HepG2 (cell line): ENCODE measurements around the gene HOXD4. TPM values are rescaled to one million over a fixed set of nuclear protein-coding genes. Genes with fewer than 3 reads are reported as not detected.
A peak's percentile ranks its signal among the peaks of the same experiment; 100 is the strongest.

Experiments used
- ATAC-seq: fragments of 200-7000 bp; cut with Tn5 transposase; 3 replicates; pipeline ENCODE4 v1.9.1; 2020; ENCODE audit warnings: mild to moderate bottlenecking, moderate library complexity
- BruUV-seq: library from RNA; stranded (reverse); fragments of 400-500 nt; replicated peaks from 2 replicates; lab custom pipeline; 2021; lab: Mats Ljungman, UMichigan
- CTCF ChIA-PET: fragments of 300-600 bp; formaldehyde crosslinking; extraction: SDS; loops from one replicate; lab custom pipeline; 2021; ENCODE audit warnings: low total read pairs, inconsistent platforms, low intra/inter-chr PET ratio; lab: Yijun Ruan, JAX
- POLR2A ChIA-PET: fragments of 350-600 bp; sonication (Branson Sonifier 250); formaldehyde crosslinking; loops from one replicate; lab custom pipeline; 2020; ENCODE audit warnings: antibody characterized with exemption, inconsistent platforms; lab: Yijun Ruan, JAX
- DNase-seq: peaks from one replicate; pipeline ENCODE4 v3.0.0-alpha.2; 2015; ENCODE audit warnings: low spot score
- FAIRE-seq: peaks from 3 replicates; lab custom pipeline; 2011; peaks lifted over from hg19 to GRCh38; lab: Jason Lieb, UNC
- H2AFZ ChIP-seq: one replicate; pipeline ENCODE4 v1.6.1; 2011; ENCODE audit warnings: low read length, inconsistent platforms
- H3K27ac ChIP-seq: fragments of 300-600 bp; 3 replicates; pipeline ENCODE4 v1.8.0; 2011; ENCODE audit warnings: mixed run types, mild to moderate bottlenecking, mixed read lengths, low read length, inconsistent platforms; ENCODE audit not compliant: insufficient read depth; ENCODE audit errors: extremely low read length
- H3K27me3 ChIP-seq, 2 experiments: fragments of 200-600 bp in 1 of 2; 2 replicates in 1 of 2; 3 replicates in 1 of 2; pipeline versions ENCODE4 v1.6.0 to v1.8.0; 2011; ENCODE audit warnings: low read length in 2 of 2, mild to moderate bottlenecking in 2 of 2, moderate library complexity in 2 of 2, inconsistent platforms in 1 of 2; ENCODE audit not compliant: insufficient read depth in 2 of 2, control insufficient read depth in 1 of 2
- H3K36me3 ChIP-seq, 2 experiments: fragments of 200-600 bp in 1 of 2; replicated peaks in 1 of 2; 2 replicates in 1 of 2; 3 replicates in 1 of 2; pipeline versions ENCODE4 v1.5.1 to v1.8.0; 2011; ENCODE audit warnings: low read length in 2 of 2, inconsistent platforms in 1 of 2; ENCODE audit not compliant: insufficient read depth in 2 of 2, control insufficient read depth in 1 of 2
- H3K4me1 ChIP-seq: 2 replicates; pipeline ENCODE4 v1.5.1; 2012; ENCODE audit warnings: low read length, inconsistent platforms; ENCODE audit not compliant: insufficient read depth
- H3K4me2 ChIP-seq: 2 replicates; pipeline ENCODE4 v1.6.0; 2011; ENCODE audit warnings: low read depth, low read length, inconsistent platforms
- H3K4me3 ChIP-seq, 3 experiments: fragments of 200-600 bp in 1 of 3; sonication (generic), shearing (Covaris generic) in 1 of 3; replicated peaks in 1 of 3; 2 replicates each; pipeline ENCODE4 v1.5.1; 2011 to 2016; ENCODE audit warnings: low read length in 3 of 3, inconsistent platforms in 2 of 3, low read depth in 2 of 3, mild to moderate bottlenecking in 2 of 3, control low read depth in 1 of 3, mixed read lengths in 1 of 3; ENCODE audit not compliant: insufficient read depth in 1 of 3
- H3K79me2 ChIP-seq: one replicate; pipeline ENCODE4 v1.6.1; 2011; ENCODE audit warnings: low read length, inconsistent platforms; ENCODE audit not compliant: insufficient read depth
- H3K9ac ChIP-seq: 2 replicates; pipeline ENCODE4 v1.6.0; 2011; ENCODE audit warnings: mild to moderate bottlenecking, low read depth, low read length, inconsistent platforms; ENCODE audit not compliant: insufficient read depth
- H3K9me3 ChIP-seq: 2 replicates; pipeline ENCODE4 v1.5.1; 2012; ENCODE audit warnings: mild to moderate bottlenecking, low read length
- H4K20me1 ChIP-seq: 2 replicates; pipeline ENCODE4 v1.6.0; 2011; ENCODE audit warnings: inconsistent platforms, mild to moderate bottlenecking, low read length, moderate library complexity; ENCODE audit not compliant: insufficient read depth
- EZH2 ChIP-seq: conservative IDR thresholded peaks from 2 replicates; pipeline ENCODE4 v1.6.1; 2012; ENCODE audit warnings: mild to moderate bottlenecking, low read depth, low read length, moderate library complexity
- MAFK ChIP-seq, 2 experiments: IDR thresholded peaks in 1 of 2; conservative IDR thresholded peaks in 1 of 2; 2 replicates each; pipeline ENCODE4 v1.6.1; 2011; ENCODE audit warnings: improper control_type of control experiment in 2 of 2, low read length in 2 of 2
- POLR2A ChIP-seq, 2 experiments: IDR thresholded peaks; 2 replicates each; pipeline ENCODE4 v1.6.1; 2011; ENCODE audit warnings: low read depth in 2 of 2, low read length in 2 of 2, mild to moderate bottlenecking in 1 of 2, moderate library complexity in 1 of 2; ENCODE audit not compliant: insufficient read depth in 1 of 2
- RAD21 ChIP-seq: fragments of 450-650 bp; formaldehyde crosslinking; IDR thresholded peaks from 2 replicates; pipeline ENCODE4 v1.5.0; 2020; ENCODE audit warnings: mild to moderate bottlenecking
- ZNF501 ChIP-seq: sonication (generic); formaldehyde crosslinking; IDR thresholded peaks from 2 replicates; pipeline ENCODE4 v1.5.1; 2020; ENCODE audit warnings: mild to moderate bottlenecking, moderate library complexity, missing genetic modification reagents
- ZNF572 ChIP-seq: sonication (generic); formaldehyde crosslinking; IDR thresholded peaks from 2 replicates; pipeline ENCODE4 v1.5.1; 2020; ENCODE audit warnings: mild to moderate bottlenecking, missing genetic modification reagents
- WGBS: methylation state at CpG from one replicate; pipeline ENCODE4 v1.1.6; 2017; ENCODE audit warnings: low lambda C conversion rate; 5-methylcytosine and 5-hydroxymethylcytosine counted together
- in situ Hi-C: cut with HindIII; loops from 2 replicates; pipeline ENCODE4 v1.10.0; 2017; ENCODE audit warnings: low pct_unique_long_range_greater_than_20kb; ENCODE audit not compliant: extremely low pct_ligation_motif_present
- intact Hi-C: fragments of 100-400 bp; cut with micrococcal nuclease; formaldehyde crosslinking; loops from one replicate; pipeline ENCODE4 v1.10.0; 2022; ENCODE audit not compliant: unreplicated experiment
- polyA plus RNA-seq, 8 experiments: library from polyadenylated mRNA; depleted of rRNA in 3 of 8; stranded (reverse) in 7 of 8; unstranded in 1 of 8; fragments of >200 nt; fragmentation: Illumina TruSeq in 4 of 8; extraction: Trizol in 4 of 8; gene quantifications; 2 replicates each; pipeline versions ENCODE4 v1.2.1 to v1.2.3, GENCODE V29; 2011 to 2016; ENCODE audit warnings: low read depth in 4 of 8, missing spikeins in 1 of 8, mixed read lengths in 1 of 8; ENCODE audit not compliant: insufficient read depth in 1 of 8
- total RNA-seq, 5 experiments: library from RNA; depleted of rRNA; stranded (reverse); fragments of >200 nt; fragmentation: Illumina TruSeq; extraction: Trizol; gene quantifications; 2 replicates each; pipeline ENCODE4 v1.2.3, GENCODE V29; 2016; ENCODE audit warnings: low read depth in 1 of 5
- TF ChIP-seq, protein P1 (sequence below), 2 experiments: IDR thresholded peaks; 2 replicates each; pipeline ENCODE4 v1.6.1; 2011 to 2012; ENCODE audit warnings: low read length in 2 of 2, borderline replicate concordance in 1 of 2, low read depth in 1 of 2, mild to moderate bottlenecking in 1 of 2, moderate library complexity in 1 of 2
- TF ChIP-seq, protein P2 (sequence below), 2 experiments: sonication (generic) in 1 of 2; formaldehyde crosslinking in 1 of 2; IDR thresholded peaks; 2 replicates each; pipeline versions ENCODE4 v1.4.0 to v1.6.1; 2016 to 2020; ENCODE audit warnings: borderline replicate concordance in 1 of 2, low read depth in 1 of 2, mild to moderate bottlenecking in 1 of 2, missing genetic modification reagents in 1 of 2

Gene HOXD4
- total and polyA plus RNA-seq, 2 of the 13 experiments (the other 11 are each of a cell fraction or from before 2014, with no cell fraction given) = not detected

DNA sequence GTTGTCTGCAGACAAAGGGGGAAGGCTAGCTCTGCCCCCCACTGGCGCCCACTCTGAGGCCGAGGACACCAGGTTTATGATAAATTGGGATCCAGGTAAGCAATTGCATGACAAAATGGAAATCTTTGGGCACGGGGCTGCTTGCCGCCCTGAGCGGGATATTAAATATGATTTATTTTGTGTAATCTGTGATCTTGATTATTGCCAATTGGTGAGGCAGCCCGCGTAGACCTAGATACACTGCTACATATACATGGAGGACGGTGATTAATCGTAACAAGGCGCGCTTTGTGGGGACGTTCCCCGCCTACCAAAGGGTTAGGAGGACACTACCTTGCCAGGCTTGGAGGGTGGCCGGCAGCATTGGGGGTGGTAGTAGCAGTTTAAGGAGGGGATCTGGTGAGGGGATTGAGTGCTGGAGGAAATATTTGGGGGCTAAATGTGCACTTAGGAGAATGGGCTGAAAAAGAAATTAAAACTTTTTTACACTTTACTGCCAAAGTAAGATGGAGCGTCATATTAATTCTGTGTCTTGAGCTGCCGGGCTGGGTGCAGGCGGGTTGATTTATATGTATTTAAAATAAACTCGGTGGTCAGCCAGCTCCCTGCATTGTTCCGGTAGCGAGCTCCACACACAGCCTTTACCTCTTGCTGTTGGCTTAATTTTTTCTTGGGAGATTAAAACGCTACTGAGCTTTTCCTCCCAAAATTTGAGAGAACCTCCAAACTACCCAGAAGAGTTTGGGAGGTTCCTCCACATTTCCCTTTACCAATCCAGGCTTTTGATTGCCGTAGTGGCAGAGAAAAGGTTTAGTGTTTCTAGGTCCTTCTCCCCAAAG lies 9.9 kb downstream of the HOXD4 start (continued):
- TF ChIP-seq, protein P1, sequence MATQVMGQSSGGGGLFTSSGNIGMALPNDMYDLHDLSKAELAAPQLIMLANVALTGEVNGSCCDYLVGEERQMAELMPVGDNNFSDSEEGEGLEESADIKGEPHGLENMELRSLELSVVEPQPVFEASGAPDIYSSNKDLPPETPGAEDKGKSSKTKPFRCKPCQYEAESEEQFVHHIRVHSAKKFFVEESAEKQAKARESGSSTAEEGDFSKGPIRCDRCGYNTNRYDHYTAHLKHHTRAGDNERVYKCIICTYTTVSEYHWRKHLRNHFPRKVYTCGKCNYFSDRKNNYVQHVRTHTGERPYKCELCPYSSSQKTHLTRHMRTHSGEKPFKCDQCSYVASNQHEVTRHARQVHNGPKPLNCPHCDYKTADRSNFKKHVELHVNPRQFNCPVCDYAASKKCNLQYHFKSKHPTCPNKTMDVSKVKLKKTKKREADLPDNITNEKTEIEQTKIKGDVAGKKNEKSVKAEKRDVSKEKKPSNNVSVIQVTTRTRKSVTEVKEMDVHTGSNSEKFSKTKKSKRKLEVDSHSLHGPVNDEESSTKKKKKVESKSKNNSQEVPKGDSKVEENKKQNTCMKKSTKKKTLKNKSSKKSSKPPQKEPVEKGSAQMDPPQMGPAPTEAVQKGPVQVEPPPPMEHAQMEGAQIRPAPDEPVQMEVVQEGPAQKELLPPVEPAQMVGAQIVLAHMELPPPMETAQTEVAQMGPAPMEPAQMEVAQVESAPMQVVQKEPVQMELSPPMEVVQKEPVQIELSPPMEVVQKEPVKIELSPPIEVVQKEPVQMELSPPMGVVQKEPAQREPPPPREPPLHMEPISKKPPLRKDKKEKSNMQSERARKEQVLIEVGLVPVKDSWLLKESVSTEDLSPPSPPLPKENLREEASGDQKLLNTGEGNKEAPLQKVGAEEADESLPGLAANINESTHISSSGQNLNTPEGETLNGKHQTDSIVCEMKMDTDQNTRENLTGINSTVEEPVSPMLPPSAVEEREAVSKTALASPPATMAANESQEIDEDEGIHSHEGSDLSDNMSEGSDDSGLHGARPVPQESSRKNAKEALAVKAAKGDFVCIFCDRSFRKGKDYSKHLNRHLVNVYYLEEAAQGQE (IDR thresholded peaks at IDR 0.05; ENCODE audit: borderline replicate concordance in 1 of 2, low read depth in 1 of 2, low read length in 2 of 2) = no peak
- TF ChIP-seq, all 625 proteins: peak for 0

DNA sequence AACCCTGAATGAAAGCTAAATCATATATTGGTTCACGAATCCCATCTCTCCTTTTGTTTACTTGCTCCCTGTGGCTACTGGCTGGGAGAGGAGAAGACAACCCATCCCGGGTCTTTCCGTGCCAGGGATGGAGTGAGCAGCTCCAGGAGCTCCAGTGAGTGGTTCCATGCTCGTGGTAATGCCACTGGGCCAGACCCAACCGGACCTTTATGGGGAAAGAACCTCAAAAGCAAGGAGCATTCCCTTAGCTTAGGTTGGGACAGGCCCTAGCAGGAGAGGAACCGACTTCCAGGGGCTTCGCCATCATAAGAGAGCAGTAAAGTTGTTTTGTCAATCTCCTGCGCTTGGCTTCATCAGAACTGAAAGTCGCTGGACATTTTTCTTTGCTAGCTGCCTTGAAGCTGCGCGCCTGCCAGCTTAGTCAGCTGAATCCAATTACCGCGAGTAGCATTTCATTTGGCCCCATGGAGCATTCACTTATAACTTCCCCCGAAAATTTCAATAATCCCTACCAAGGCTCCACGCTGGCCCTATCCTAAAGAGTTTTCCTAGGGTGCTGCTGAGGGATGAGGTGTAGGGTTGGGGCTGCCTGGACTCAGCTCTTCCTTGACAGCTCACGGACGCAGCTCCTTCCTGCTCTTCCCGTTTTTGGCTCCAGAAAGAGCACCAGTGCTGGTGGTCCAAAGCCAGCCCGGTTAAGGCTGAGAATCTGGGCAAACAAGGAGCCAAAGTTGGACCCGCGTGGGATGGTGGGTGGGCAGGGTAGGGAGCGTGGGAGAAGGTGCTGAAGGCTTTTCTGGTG lies 10.7 kb downstream of the HOXD4 start:
- FAIRE-seq (no peak), ATAC-seq (peak; percentile 2; the same call in 2 of the 3 replicates), DNase-seq (no peak)
- Histone ChIP-seq H3K9ac (no peak overlapping the region), H3K4me3 (peak overlapping the region in 1 of 3 experiments; percentile 25; a peak in 1 of 6 replicates), H3K9me3 (no peaks in the 10 kb centered on the region), H4K20me1 (no peaks in the 10 kb centered on the region), H2AFZ (no peak overlapping the region), H3K4me2 (peak overlapping the region; percentile 46), H3K4me1 (peaks cover 47% of the 10 kb centered on the region), H3K27ac (no peak overlapping the region), H3K36me3 (no peaks in the 10 kb centered on the region), H3K27me3 (peaks cover 17 to 98% of the 10 kb centered on the region in 2 experiments), H3K79me2 (no peaks in the 10 kb centered on the region)
- BruUV-seq = no TSS peak
- intact Hi-C loops = no loop called here
- ChIA-PET POLR2A (interaction anchor here (1.2 kb wide), 1 partner anchor 26 kb away, joined by 3 read pairs; no protein-coding TSS in a partner anchor), CTCF (no interaction called here)
- TF ChIP-seq RAD21 (CRISPR knock-in tag) = 0 out of 2 replicates have a peak, but pooled peaks have one; percentile 10
- TF ChIP-seq ZNF572 (CRISPR knock-in tag) = 0 out of 2 replicates have a peak, but pooled peaks have one; percentile 39
- peak; percentile 79; the same call in 1 of the 2 replicates for TF ChIP-seq EZH2
- TF ChIP-seq, protein P2, sequence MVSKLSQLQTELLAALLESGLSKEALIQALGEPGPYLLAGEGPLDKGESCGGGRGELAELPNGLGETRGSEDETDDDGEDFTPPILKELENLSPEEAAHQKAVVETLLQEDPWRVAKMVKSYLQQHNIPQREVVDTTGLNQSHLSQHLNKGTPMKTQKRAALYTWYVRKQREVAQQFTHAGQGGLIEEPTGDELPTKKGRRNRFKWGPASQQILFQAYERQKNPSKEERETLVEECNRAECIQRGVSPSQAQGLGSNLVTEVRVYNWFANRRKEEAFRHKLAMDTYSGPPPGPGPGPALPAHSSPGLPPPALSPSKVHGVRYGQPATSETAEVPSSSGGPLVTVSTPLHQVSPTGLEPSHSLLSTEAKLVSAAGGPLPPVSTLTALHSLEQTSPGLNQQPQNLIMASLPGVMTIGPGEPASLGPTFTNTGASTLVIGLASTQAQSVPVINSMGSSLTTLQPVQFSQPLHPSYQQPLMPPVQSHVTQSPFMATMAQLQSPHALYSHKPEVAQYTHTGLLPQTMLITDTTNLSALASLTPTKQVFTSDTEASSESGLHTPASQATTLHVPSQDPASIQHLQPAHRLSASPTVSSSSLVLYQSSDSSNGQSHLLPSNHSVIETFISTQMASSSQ (IDR thresholded peaks at IDR 0.05; ENCODE audit: low read depth) = no peak
- TF ChIP-seq, protein P2 (CRISPR knock-in tag; IDR thresholded peaks at IDR 0.05; ENCODE audit: borderline replicate concordance) = no peak
- TF ChIP-seq ZNF501 = 0 out of 2 replicates have a peak, but pooled peaks have one; percentile 27
- no peak for TF ChIP-seq POLR2A (IDR thresholded peaks at IDR 0.05; ENCODE audit: insufficient read depth in 1 of 2, low read depth in 2 of 2, low read length in 2 of 2)
- 0 out of 4 replicates have a peak, but pooled peaks of 1 of the 2 experiments have one; percentile 3 for TF ChIP-seq MAFK (conservative IDR thresholded peaks at IDR 0.05 in 1 of 2, IDR thresholded peaks at IDR 0.05 in 1 of 2; ENCODE audit: low read length in 2 of 2)
- WGBS = 9% methylated on average over 22 of the region's 22 CpGs
- in situ Hi-C loops = no loop called here
